NCI-H2196 (cell line): ENCODE data around the gene ATG7.
A peak's percentile ranks its signal among the peaks of the same experiment; 100 is the strongest.

Experiments used
- DNase-seq: peaks from one replicate; lab custom pipeline; 2025; ENCODE audit not compliant: unreplicated experiment; lab: John Stamatoyannopoulos, UW

The ATG7 gene

GRCh38 chr3:11271986-11272904 is at the start of gene ATG7:
ATG7 (plus strand) TSS chr3:11272397; CDS start chr3:11298696, 26,299 bp downstream.
- peak; percentile 89 for DNase-seq

DNA sequence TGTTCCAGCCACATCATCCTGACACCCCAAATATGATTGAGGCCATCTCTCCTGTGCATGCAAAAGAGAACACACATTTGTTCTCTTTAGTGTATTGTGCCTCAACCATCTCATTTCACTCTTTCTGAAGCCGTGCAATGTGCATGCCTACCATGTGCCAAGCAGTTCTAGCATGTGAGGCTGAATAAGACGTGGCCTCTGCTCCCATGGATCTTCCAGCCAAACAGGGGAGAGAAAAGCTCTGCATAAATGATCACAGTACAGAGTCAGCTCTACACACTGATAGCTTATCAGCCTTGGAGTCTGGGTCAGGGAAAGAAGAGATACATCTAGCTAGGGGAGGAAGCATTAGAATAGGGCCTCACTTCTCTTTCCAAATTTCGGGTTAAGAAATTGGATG is 48.2 kb upstream of the ATG7 start:
- DNase-seq = no peak

- DNase-seq = no peak
Observed at GRCh38 chr3:11224870-11225229, 47.3 kb upstream of the ATG7 start.

DNA sequence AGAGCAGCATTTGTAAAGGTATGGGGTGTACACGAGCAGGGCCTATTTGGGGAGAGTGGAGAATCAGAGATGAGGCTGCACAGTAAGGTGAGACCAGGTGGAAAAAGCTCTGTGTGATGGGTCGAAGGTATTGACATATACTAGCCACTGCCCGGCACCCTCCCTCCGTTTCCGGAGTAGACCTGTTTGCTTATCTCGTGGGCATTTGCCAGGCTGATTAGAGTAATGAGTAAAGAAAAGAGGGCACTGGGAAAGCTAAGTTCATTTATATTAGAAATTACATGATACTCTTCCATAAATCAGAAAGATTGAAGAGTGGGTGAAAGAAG is 46.2 kb upstream of the ATG7 start:
- no peak for DNase-seq

DNA sequence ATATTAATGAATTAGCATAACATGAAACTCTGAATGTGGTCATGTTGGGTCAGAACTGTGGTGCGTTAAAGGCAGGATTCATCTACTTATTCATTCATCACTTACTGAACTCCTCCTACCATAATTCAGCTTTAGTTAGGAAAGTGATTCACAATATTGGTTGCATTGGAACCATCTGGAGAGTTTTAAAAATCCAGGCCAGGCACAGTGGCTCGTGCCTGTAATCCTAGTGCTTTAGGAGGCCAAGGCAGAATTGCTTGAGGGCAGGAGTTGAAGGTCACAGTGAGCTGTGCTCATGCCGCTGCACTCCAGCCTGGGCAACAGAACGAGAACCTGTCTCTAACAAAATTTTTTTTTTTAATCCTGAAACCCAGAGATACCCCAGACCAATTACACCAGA is 44.2 kb upstream of the ATG7 start:
- DNase-seq = no peak

GRCh38 chr3:11230125-11230524 is 42.1 kb upstream of the ATG7 start:
- no peak for DNase-seq

DNA sequence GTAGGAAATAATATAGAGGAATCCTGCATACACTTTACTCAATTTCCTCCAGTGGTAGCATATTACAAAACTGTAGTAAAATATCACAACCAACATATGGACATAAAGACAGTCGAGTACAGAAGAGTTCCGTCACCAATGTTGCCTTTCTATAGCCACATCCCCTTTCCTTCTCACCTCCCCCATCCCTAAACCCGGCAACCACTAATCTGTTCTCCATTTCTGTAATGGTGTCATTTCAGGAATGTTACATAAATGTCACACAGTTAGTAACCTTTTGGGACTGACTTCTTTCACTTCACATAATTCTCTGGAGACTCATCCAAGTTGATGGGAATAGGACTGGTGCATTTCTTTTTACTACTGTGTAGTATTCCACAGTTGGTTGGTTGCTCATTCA is 41.4 kb upstream of the ATG7 start:
- no peak for DNase-seq

- DNase-seq = no peak
Observed at GRCh38 chr3:11235385-11235784, 36.8 kb upstream of the ATG7 start.

GRCh38 chr3:11236588-11237461 is 35.4 kb upstream of the ATG7 start:
- DNase-seq = peak; percentile 46

GRCh38 chr3:11238060-11238459 is 34.1 kb upstream of the ATG7 start:
- DNase-seq = no peak

DNA sequence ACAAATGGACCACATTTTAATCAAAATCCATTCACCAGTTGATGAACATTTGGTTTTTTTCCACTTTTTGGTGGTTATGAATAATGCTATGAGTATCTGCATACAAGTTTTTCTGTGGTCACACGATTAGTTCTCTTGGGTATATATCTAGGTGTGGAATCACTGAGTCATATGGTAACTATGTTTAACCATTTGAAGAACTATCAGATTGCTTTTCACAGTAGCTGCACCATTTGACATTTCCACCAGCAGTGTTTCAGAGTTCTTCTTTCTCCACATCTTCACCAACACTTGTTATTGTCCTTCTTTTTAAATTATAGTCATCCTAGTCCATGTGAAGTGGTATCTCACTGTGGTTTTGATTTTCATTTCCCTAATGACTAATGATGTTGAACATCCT is 33.3 kb upstream of the ATG7 start:
- no peak for DNase-seq

- no peak for DNase-seq
Observed at GRCh38 chr3:11239796-11240195, 32.4 kb upstream of the ATG7 start.

DNA sequence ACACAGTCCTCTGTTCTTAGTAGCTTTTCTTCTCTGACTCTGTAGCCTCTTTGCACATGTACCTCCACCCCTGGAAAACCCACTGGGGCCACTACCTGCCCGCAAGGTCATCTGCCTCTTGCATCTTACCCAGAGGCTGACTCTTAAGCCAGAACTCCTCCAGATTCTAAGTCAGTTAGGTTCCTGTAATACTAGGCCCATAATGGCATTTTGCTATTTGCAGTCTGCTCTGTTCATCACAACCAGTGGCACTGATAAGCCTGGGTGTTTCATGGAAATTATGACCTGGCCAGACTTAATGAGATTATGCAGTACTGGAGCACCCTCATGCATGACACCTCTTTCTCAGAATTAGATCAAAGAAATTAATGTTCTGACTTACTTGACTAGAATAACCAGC is 31.7 kb upstream of the ATG7 start:
- DNase-seq = no peak

- DNase-seq = no peak
Observed at GRCh38 chr3:11244121-11244677, 28.0 kb upstream of the ATG7 start.

DNA sequence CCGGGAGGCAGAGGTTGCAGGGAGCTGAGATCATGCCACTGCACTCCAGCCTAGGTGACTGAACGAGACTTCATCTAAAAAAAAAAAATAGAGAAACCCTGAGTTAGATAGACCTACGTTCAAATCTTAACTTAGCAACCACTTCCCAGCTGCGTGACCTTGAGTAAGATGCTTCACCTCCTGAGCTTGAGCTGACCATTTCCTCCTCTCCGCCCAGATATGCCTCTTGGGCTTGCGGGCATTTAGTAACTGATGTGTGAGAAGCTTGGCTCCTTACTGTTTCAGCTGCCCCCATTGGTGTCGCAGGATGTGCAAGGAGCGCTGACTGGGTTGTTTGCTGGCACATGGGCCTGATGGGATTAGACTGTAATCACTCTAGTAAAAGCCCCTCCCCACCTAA is 26.9 kb upstream of the ATG7 start:
- DNase-seq = no peak

- DNase-seq = no peak
Observed at GRCh38 chr3:11245827-11246662, 26.2 kb upstream of the ATG7 start.

- no peak for DNase-seq
Observed at GRCh38 chr3:11246663-11246970, 25.6 kb upstream of the ATG7 start.

DNA sequence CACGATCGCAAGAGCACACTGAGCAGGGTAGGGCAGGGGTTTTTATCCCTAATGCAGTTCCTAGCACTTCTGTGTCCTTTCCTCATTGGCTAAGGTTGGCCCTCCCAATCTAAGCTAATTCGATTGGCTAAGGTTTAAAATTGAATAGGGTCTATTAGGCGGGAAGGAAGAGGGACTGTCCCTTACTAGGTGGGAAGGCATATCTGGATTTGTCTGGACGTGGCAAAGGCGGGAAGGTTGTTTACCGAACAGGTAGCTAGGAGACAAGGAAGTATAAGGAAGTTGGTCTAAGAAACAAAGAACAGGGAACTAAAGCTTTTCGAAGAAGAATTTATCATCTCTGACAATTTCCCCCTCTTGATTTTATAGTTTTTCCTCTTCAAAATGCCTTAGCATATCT is 24.8 kb upstream of the ATG7 start:
- DNase-seq = no peak

GRCh38 chr3:11248596-11248995 is 23.6 kb upstream of the ATG7 start:
- no peak for DNase-seq

GRCh38 chr3:11250902-11251806 is 21.0 kb upstream of the ATG7 start:
- no peak for DNase-seq
